CD4-positive, alpha-beta T cell treated with Interleukin-17A for 1 hour (primary cell): ENCODE results near the gene ESD.
"Not testable (repeated sequence)": the region's sequence is repeated elsewhere in the genome, so short reads cannot be mapped to it uniquely, and the experiment has no call there.

Source experiments
- DNase-seq: peaks from one replicate; pipeline ENCODE4 v3.0.0-alpha.2; 2020

Gene ESD

DNA sequence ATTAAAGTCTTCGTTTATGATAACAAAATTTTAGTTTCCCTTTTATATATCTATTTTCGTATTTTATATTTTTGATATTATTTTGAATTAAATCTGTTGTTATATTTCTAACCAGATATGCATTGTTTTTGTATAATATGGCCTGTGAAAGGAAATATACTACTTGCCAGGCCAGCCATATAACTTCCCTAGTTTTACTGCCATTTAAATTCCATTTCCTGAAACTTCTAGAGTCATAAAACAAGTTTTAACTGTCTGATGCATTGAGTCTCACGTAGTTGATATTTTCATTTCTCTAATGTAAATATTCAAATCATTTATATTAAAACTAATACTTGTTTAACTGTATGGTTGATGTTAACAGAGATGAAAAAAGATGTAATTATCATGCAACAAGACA lies 13.5 kb downstream of the ESD start:
- no peak for DNase-seq

DNA sequence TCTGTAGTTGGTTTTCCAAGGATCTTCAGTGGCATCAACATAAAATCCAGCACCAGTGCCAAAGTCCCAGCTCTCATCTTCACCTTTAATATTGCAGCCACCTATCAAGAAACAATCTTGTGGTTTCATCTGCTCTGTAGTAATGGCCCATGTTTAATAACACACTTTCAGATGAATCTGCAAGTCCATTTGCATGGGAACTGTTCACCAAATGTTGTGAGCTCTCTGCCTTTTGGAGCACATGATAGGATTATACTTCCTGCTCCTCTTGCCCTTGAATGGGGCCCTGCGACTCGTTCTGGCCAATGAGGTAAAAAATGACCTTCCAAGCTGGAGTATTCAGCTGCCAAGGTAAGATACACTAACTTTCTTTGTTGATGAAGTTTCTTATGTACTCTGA lies 14.3 kb downstream of the ESD start:
- no peak for DNase-seq

DNA sequence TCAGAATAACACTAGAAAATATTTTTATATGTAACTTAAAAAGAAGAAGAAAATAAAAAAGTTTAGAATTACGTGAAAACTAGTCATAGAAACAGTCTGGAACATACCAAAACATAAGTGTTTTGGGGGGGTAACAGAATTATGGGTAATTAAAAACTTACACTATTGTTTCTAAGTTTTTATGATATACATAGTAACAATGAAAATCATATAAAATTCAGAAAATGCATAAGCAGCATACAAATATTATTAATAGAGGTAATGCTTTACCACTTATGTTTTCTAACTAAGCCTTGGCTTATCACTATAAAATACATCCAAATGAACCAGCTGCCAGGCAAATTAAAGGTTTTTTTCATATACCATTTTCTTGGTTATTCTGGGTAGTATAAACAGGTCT lies 14.9 kb downstream of the ESD start:
- no peak for DNase-seq

- no peak for DNase-seq
Observed at GRCh38 chr13:46778890-46779289, 18.1 kb downstream of the ESD start.

- no peak for DNase-seq
Observed at GRCh38 chr13:46778095-46778494, 18.9 kb downstream of the ESD start.

- no peak for DNase-seq
Observed at GRCh38 chr13:46775385-46776107, 21.4 kb downstream of the ESD start.

DNA sequence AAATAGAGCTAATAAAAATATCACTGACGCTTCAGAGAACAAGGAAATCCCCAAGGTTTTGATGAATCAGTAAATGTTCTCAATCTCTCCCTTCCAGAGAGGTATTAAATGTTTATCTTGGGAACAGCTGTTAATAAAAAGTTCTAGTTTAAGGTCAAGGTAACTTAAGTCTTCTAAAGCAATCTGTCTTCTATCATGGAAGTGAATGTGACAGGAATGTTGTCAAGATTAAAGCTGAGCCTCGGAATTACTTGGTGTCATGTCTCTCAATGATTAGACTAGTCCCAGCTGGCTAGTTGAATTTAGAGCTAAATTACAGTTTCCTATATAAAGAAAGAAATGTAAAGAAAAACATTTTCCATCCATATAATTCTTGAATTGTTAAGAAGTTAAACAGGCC lies 23.4 kb downstream of the ESD start:
- DNase-seq, result no peak

DNA sequence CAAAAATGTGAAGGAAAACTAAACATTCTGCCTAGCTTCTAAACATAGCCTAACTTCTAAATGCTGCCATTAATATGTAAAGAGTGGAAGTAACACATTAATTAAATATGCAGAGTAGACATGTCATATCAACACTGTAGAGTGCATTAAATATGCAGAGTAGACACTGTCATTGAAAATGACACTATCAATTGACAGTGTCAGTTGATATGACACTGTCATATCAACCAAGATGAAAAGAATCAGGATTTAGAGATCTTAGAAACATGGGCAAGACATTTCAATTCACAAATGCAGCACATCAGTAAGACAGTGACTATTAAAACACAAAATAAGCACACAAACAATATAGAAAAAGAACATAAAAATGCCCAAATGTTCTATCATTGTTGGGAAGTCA lies 25.3 kb downstream of the ESD start:
- no peak for DNase-seq

GRCh38 chr13:46769925-46770324 lies 27.0 kb downstream of the ESD start:
- not testable (repeated sequence) for DNase-seq

- no peak for DNase-seq
Observed at GRCh38 chr13:46761866-46762265, 35.1 kb downstream of the ESD start.

DNA sequence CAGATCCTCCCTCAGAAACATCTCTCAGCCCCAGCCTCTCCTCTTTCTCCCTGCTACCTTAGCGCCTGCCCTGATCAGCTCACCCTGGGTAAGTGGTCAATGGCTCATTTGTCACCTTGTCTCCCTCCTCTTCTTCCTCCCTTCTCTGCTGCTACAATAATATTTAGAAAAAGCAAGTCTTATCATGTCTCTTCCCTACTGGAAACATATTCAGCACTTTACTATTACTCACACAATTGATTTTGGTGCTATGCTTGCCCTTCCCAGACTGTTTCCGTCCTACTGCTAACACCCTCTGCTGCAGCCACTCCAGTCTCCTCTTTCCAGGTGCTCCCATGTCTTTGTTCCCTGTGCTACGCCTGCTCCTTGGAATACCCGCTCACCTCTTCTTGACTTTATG lies 35.8 kb downstream of the ESD start:
- no peak for DNase-seq

- DNase-seq, result no peak
Observed at GRCh38 chr13:46759846-46760245, 37.1 kb downstream of the ESD start.

DNA sequence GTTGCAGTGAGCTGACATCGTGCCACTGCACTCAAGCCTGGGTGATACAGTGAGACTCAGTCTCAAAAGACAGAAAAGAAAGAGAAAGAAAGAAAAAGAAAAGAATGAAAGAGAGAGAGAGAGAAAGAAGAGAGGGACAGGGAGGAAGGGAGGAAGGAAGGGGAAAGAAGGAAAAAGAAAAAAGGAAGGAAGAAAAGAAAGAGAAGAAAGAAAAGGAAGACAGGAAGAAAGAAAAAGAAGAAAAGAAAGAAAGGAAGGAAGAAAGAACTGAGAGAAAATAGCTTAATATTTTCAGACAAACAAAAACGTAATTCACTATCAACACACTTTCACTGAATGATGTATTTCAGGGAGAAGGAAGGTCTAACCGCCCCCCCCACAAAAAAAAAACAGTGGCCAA lies 39.3 kb downstream of the ESD start:
- DNase-seq, result no peak

- DNase-seq, result no peak
Observed at GRCh38 chr13:46756977-46757376, 40.0 kb downstream of the ESD start.

DNA sequence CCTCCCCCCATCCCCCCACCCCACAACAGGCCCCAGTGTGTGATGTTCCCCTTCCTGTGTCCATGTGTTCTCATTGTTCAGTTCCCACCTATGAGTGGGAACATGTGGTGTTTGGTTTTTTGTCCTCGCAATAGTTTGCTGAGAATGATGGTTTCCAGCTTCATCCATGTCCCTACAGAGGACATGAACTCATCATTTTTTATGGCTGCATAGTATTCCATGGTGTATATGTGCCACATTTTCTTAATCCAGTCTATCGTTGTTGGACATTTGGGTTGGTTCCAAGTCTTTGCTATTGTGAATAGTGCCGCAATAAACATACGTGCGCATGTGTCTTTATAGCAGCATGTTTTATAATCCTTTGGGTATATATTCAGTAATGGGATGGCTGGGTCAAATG lies 41.5 kb downstream of the ESD start:
- DNase-seq, result not testable (repeated sequence)

GRCh38 chr13:46754812-46755211 lies 42.1 kb downstream of the ESD start:
- DNase-seq, result no peak

GRCh38 chr13:46753917-46754316 lies 43.0 kb downstream of the ESD start:
- no peak for DNase-seq

- no peak for DNase-seq
Observed at GRCh38 chr13:46753137-46753536, 43.8 kb downstream of the ESD start.

DNA sequence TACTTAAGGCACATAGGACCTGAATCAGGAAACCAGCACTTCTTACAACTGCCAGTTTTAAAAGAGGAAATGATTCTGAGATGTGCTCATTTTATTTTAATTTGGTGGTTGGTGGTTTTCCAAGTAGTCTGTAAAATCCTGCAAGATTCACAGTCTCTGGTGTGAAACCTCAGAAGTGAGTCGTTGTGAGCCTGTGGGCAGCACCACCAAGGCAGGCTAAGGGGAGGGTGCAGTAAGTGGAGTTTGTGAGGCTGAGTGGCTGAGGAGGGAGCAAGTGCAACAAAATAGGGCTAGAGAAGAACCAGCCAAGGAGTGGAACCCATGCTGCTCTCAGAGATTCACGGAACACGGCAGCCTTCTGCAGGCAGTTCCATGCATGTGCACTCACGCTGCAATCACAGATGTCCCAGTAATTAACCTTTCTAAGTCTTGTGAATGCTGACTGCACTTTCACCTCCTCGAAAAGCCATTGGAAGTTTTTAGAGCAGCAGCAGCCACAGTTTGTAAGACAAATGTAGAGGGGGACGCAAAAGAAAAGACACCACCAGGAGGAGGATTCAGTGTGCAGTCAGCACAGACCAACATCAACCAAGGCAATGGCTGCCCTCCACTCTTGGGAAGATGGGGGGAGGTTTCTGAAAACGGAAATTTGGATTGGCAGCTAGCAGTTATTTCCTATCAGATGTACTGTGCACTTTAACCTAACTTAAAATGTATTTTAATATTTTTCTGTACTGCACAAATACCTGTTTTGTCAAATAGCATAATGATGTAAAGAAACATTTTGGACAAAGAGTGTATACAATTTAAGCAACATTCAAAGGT lies 44.9 kb downstream of the ESD start:
- peak; percentile 73 for DNase-seq

GRCh38 chr13:46749951-46750350 lies 47.0 kb downstream of the ESD start:
- DNase-seq, result no peak

- DNase-seq, result no peak
Observed at GRCh38 chr13:46748300-46748699, 48.7 kb downstream of the ESD start.

GRCh38 chr13:46747031-46747820 lies 49.7 kb downstream of the ESD start:
- DNase-seq, result no peak

DNA sequence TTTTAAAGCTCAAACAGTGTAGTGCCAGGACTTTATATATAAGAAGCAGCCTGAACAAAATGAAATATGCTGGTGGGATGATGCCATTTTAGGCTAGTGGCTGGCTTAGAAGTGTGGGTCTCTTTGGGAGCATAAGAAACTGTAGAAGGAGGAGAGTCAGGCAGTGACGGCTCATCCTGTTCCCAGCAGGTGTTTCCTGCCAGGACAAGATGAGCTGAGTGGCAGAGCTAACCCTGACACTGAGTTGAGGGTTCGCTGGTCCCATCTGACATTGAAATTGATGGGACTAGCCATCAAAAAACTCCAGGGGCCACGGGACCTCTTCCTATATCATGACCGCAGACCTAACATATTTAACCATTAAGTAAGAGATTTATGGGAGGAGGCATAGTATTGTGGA lies 51.3 kb downstream of the ESD start:
- DNase-seq, result no peak

DNA sequence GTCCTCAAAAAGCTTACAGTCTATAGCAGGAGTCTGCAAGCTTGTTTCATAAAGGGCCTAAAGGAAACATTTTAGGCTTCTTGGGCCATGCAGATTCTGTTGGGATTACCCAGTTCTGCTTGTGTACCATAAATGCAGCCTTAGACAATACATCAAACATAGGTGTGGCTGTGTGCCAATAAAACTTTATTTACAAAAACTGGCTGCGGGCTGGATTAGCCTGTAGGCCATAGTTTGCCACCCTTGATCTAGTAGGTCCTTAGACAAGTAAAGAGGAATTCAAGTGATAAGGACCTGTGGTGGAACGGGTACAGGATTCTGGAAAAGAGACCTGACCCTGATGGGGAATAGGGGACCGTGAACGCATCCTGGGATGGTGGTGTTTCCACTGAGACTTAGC lies 51.9 kb downstream of the ESD start:
- no peak for DNase-seq
